A549 (cell line): ENCODE results near the gene LRRC3. TPM values are rescaled to one million over a fixed set of nuclear protein-coding genes. Genes with fewer than 3 reads are reported as not detected.

Experiments used
- ATAC-seq, 2 experiments: fragments of 200-7000 bp in 1 of 2; fragments of >200 bp in 1 of 2; cut with Nextera tagmentation in 1 of 2; cut with Tn5 transposase in 1 of 2; 3 replicates each; pipeline versions ENCODE4 v1.8.0 to v1.9.1; 2018 to 2020; ENCODE audit warnings: mild to moderate bottlenecking in 1 of 2, moderate library complexity in 1 of 2
- CTCF ChIA-PET: fragments of 300-600 bp; sonication (Branson Sonifier 250); formaldehyde crosslinking; extraction: SDS; loops from one replicate; lab custom pipeline; 2021; ENCODE audit warnings: antibody characterized with exemption, inconsistent platforms; lab: Yijun Ruan, JAX
- POLR2A ChIA-PET: fragments of 350-600 bp; formaldehyde crosslinking; extraction: SDS; loops from one replicate; lab custom pipeline; 2021; ENCODE audit warnings: antibody characterized with exemption, inconsistent platforms; lab: Yijun Ruan, JAX
- DNase-seq, 2 experiments: peaks; one replicate each; pipeline versions ENCODE4 v3.0.0 to v3.0.0-alpha.2; 2011 to 2016; ENCODE audit warnings: low read depth in 1 of 2, low spot score in 1 of 2
- FAIRE-seq: peaks from 2 replicates; lab custom pipeline; 2011; peaks lifted over from hg19 to GRCh38; lab: Jason Lieb, UNC
- H3K27ac ChIP-seq, 2 experiments: fragments of >200 bp; sonication (Bioruptor Twin); formaldehyde crosslinking; 3 replicates each; pipeline ENCODE4 v1.5.1; 2016 to 2017
- H3K4me1 ChIP-seq: fragments of >200 bp; sonication (Bioruptor Twin); formaldehyde crosslinking; 3 replicates; pipeline ENCODE4 v1.6.1; 2016
- H3K4me2 ChIP-seq: fragments of >200 bp; sonication (Bioruptor Twin); formaldehyde crosslinking; 3 replicates; pipeline ENCODE4 v1.6.1; 2016
- H3K4me3 ChIP-seq: fragments of >200 bp; sonication (Bioruptor Twin); formaldehyde crosslinking; 3 replicates; pipeline ENCODE4 v1.5.1; 2016
- H3K9me3 ChIP-seq: fragments of >200 bp; sonication (Bioruptor Twin); formaldehyde crosslinking; 3 replicates; pipeline ENCODE4 v1.6.1; 2016
- BCL3 ChIP-seq: fragments of >200 bp; sonication (Bioruptor Twin); formaldehyde crosslinking; IDR thresholded peaks from 3 replicates; pipeline ENCODE4 v1.6.1; 2016
- CBX2 ChIP-seq: fragments of 200-600 bp; sonication (generic); IDR thresholded peaks from 2 replicates; pipeline ENCODE4 v1.6.1; 2016; ENCODE audit warnings: low read depth, mild to moderate bottlenecking, borderline replicate concordance
- CBX8 ChIP-seq: fragments of 200-600 bp; sonication (generic); IDR thresholded peaks from 2 replicates; pipeline ENCODE4 v1.6.1; 2016
- CEBPB ChIP-seq, 2 experiments: fragments of >200 bp in 1 of 2; sonication (Bioruptor Twin) in 1 of 2; formaldehyde crosslinking in 1 of 2; IDR thresholded peaks; 2 replicates each; pipeline ENCODE4 v1.6.1; 2012 to 2016
- EHF ChIP-seq: fragments of 250-450 bp; sonication (Bioruptor Pico); IDR thresholded peaks from 2 replicates; pipeline ENCODE4 v1.5.0; 2020; ENCODE audit warnings: mild to moderate bottlenecking
- ELK1 ChIP-seq: fragments of 150-350 bp; IDR thresholded peaks from 2 replicates; pipeline ENCODE4 v1.6.1; 2014; ENCODE audit warnings: low read depth, mild to moderate bottlenecking, low read length
- EP300 ChIP-seq, 2 experiments: fragments of >200 bp; sonication (Bioruptor Twin); formaldehyde crosslinking; IDR thresholded peaks; 2 replicates in 1 of 2; 3 replicates in 1 of 2; pipeline ENCODE4 v1.6.1; 2016 to 2017
- FOSB ChIP-seq: fragments of 250-450 bp; sonication (Bioruptor Pico); IDR thresholded peaks from 2 replicates; pipeline ENCODE4 v1.5.0; 2020; ENCODE audit warnings: mild to moderate bottlenecking, moderate library complexity
- FOSL2 ChIP-seq, 2 experiments: fragments of 450-650 bp in 1 of 2; fragments of >200 bp in 1 of 2; sonication (Bioruptor Twin) in 1 of 2; formaldehyde crosslinking; IDR thresholded peaks; 2 replicates each; pipeline versions ENCODE4 v1.5.0 to v1.6.1; 2016 to 2020; ENCODE audit warnings: mild to moderate bottlenecking in 1 of 2, moderate library complexity in 1 of 2
- HDAC2 ChIP-seq: fragments of 200-600 bp; sonication (generic); IDR thresholded peaks from 2 replicates; pipeline ENCODE4 v1.6.1; 2016
- HES2 ChIP-seq: fragments of >200 bp; sonication (Bioruptor Twin); formaldehyde crosslinking; IDR thresholded peaks from 2 replicates; pipeline ENCODE4 v1.6.1; 2016
- JUN ChIP-seq, 2 experiments: fragments of >200 bp; sonication (Bioruptor Twin); formaldehyde crosslinking; IDR thresholded peaks; 2 replicates in 1 of 2; 3 replicates in 1 of 2; pipeline ENCODE4 v1.6.1; 2016 to 2017
- JUNB ChIP-seq: fragments of >200 bp; sonication (Bioruptor Twin); formaldehyde crosslinking; IDR thresholded peaks from 2 replicates; pipeline ENCODE4 v1.6.1; 2016
- MAZ ChIP-seq: fragments of 150-350 bp; IDR thresholded peaks from 2 replicates; pipeline ENCODE4 v1.6.1; 2014; ENCODE audit warnings: antibody characterized with exemption, low read depth, low read length, borderline replicate concordance
- MYC ChIP-seq: IDR thresholded peaks from 2 replicates; pipeline ENCODE4 v1.6.1; 2012; ENCODE audit warnings: mild to moderate bottlenecking, inconsistent platforms, low read length, improper control_type of control experiment, borderline replicate concordance
- PBX3 ChIP-seq: IDR thresholded peaks from 2 replicates; pipeline ENCODE4 v1.6.1; 2012
- POLR2A ChIP-seq: IDR thresholded peaks from 2 replicates; pipeline ENCODE4 v1.6.1; 2012; ENCODE audit warnings: mild to moderate bottlenecking, low read length
- RAD21 ChIP-seq, 2 experiments: fragments of >200 bp in 1 of 2; sonication (Bioruptor Twin) in 1 of 2; formaldehyde crosslinking in 1 of 2; IDR thresholded peaks in 1 of 2; conservative IDR thresholded peaks in 1 of 2; 2 replicates in 1 of 2; 3 replicates in 1 of 2; pipeline ENCODE4 v1.6.1; 2012 to 2018; ENCODE audit warnings: inconsistent platforms in 1 of 2
- RCOR1 ChIP-seq: fragments of 150-350 bp; IDR thresholded peaks from 2 replicates; pipeline ENCODE4 v1.6.1; 2014; ENCODE audit warnings: antibody characterized with exemption, low read length, low read depth
- RNF2 ChIP-seq: fragments of 200-600 bp; sonication (generic); IDR thresholded peaks from 2 replicates; pipeline ENCODE4 v1.6.1; 2016; ENCODE audit warnings: low read depth, mild to moderate bottlenecking, antibody characterized with exemption, moderate library complexity, borderline replicate concordance
- SMC3 ChIP-seq: fragments of >200 bp; sonication (Bioruptor Twin); formaldehyde crosslinking; IDR thresholded peaks from 3 replicates; pipeline ENCODE4 v1.6.1; 2018; ENCODE audit warnings: inconsistent platforms
- TFCP2L1 ChIP-seq: fragments of 250-450 bp; sonication (Bioruptor Pico); IDR thresholded peaks from 2 replicates; pipeline ENCODE4 v1.5.0; 2021; ENCODE audit warnings: mild to moderate bottlenecking
- ZNF302 ChIP-seq: fragments of 250-450 bp; sonication (Bioruptor Pico); IDR thresholded peaks from 2 replicates; pipeline ENCODE4 v1.9.0; 2021; ENCODE audit warnings: inconsistent platforms, mild to moderate bottlenecking, moderate library complexity
- WGBS: methylation state at CpG from one replicate; pipeline ENCODE4 v1.1.6; 2017; ENCODE audit errors: missing lambda C conversion rate; 5-methylcytosine and 5-hydroxymethylcytosine counted together
- polyA plus RNA-seq, 4 experiments: library from polyadenylated mRNA; depleted of rRNA in 3 of 4; stranded (reverse); fragments of >200 nt; fragmentation: RNase III in 1 of 4; extraction: RNeasy Plus Mini Kit Qiagen cat#74134 plus additional on column Dnase treatment in 1 of 4; gene quantifications; 2 replicates in 3 of 4; 3 replicates in 1 of 4; pipeline ENCODE4 v1.2.3, GENCODE V29; 2011 to 2017
- TF ChIP-seq, protein P1 (sequence below): IDR thresholded peaks from 2 replicates; pipeline ENCODE4 v1.6.1; 2012
- TF ChIP-seq, protein P2 (sequence below): fragments of 450-650 bp; IDR thresholded peaks from 2 replicates; pipeline ENCODE4 v1.6.1; 2014; ENCODE audit warnings: antibody characterized with exemption

LRRC3 gene
- polyA plus RNA-seq, 2 of the 4 experiments (the other 2 are of a cell fraction), result 0.59 to 1.1 TPM

GRCh38 chr21:44492567-44493385 lies 37.5 kb downstream of the LRRC3 start:
- H3K27ac ChIP-seq, result no peak overlapping the region
- CTCF ChIA-PET, result interaction anchor here (3.6 kb wide), 1 partner anchor 12 kb away, joined by 12 read pairs; no protein-coding TSS in a partner anchor
- H3K9me3 ChIP-seq, result peaks cover 7% of the 10 kb centered on the region; the same call in 2 of the 3 replicates
- no peak for FAIRE-seq
- no peak for DNase-seq
- H3K4me3 ChIP-seq, result no peak overlapping the region
- ATAC-seq, result no peak
- H3K4me1 ChIP-seq, result no peaks in the 10 kb centered on the region
- POLR2A ChIA-PET, result no interaction called here
- no peak overlapping the region for H3K4me2 ChIP-seq
- TF ChIP-seq EP300 (IDR thresholded peaks at IDR 0.05) (no peak), FOSB (CRISPR knock-in tag) (no peak), BCL3 (no peak), SMC3 (no peak), CEBPB (IDR thresholded peaks at IDR 0.05) (no peak), JUN (IDR thresholded peaks at IDR 0.05) (no peak), CBX8 (no peak), ELK1 (no peak), JUNB (no peak), RAD21 (conservative IDR thresholded peaks at IDR 0.05 in 1 of 2, IDR thresholded peaks at IDR 0.05 in 1 of 2) (no peak), PBX3 (no peak), MAZ (no peak), HES2 (no peak), POLR2A (no peak)
- 74% methylated on average over 9 of the region's 9 CpGs for WGBS

DNA sequence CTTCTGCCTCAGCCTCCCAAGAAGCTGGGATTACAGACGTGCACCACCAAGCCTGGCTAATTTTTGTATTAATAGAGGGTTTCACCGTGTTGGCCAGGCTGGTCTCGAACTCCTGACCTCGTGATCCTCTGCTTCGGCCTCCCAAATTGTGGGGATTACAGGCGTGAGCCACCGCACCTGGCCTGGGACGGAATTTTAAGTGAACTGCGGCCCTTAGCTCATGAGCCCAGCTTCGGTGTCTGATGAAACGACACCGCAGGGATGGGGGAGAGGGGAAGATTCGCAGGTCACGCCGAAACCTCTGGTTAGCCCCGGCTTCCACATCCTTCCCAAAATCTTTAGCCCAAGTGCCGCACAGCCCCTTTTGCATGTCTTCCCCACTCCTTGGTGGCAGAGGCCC lies 39.1 kb downstream of the LRRC3 start:
- WGBS, result 98% methylated on average over 11 of the region's 17 CpGs
- Histone ChIP-seq H3K4me1 (no peaks in the 10 kb centered on the region), H3K9me3 (peaks cover 7% of the 10 kb centered on the region; the same call in 2 of the 3 replicates), H3K4me3 (no peak overlapping the region), H3K27ac (no peak overlapping the region), H3K4me2 (no peak overlapping the region)
- no peak for TF ChIP-seq CBX2
- no peak for TF ChIP-seq MYC
- TF ChIP-seq HDAC2, result no peak
- TF ChIP-seq RCOR1, result no peak
- no peak for TF ChIP-seq MAZ
- TF ChIP-seq ZNF302 (CRISPR knock-in tag), result no peak
- TF ChIP-seq, protein P1, sequence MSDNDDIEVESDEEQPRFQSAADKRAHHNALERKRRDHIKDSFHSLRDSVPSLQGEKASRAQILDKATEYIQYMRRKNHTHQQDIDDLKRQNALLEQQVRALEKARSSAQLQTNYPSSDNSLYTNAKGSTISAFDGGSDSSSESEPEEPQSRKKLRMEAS, result no peak
- TF ChIP-seq, protein P2, sequence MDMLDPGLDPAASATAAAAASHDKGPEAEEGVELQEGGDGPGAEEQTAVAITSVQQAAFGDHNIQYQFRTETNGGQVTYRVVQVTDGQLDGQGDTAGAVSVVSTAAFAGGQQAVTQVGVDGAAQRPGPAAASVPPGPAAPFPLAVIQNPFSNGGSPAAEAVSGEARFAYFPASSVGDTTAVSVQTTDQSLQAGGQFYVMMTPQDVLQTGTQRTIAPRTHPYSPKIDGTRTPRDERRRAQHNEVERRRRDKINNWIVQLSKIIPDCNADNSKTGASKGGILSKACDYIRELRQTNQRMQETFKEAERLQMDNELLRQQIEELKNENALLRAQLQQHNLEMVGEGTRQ, result no peak
- TF ChIP-seq TFCP2L1 (CRISPR knock-in tag), result no peak
- TF ChIP-seq JUNB, result no peak
- TF ChIP-seq BCL3, result no peak
- no peak for TF ChIP-seq CEBPB (IDR thresholded peaks at IDR 0.05)
- no peak for TF ChIP-seq RNF2
- TF ChIP-seq JUN (IDR thresholded peaks at IDR 0.05), result no peak
- TF ChIP-seq EHF (CRISPR knock-in tag), result no peak
- no peak for TF ChIP-seq SMC3
- TF ChIP-seq FOSL2 (IDR thresholded peaks at IDR 0.05), result no peak
- no peak for TF ChIP-seq FOSL2 (CRISPR knock-in tag; IDR thresholded peaks at IDR 0.05)
- CTCF ChIA-PET, result interaction anchor here (1.1 to 3.6 kb wide), 2 partner anchors 14 to 248 kb away, joined by 4 to 12 read pairs; no protein-coding TSS in a partner anchor
- POLR2A ChIA-PET, result no interaction called here
- no peak for ATAC-seq
- no peak for DNase-seq
- FAIRE-seq, result no peak
